Osteoblast (primary cell): ENCODE results near the gene FBXW10B. TPM values are rescaled to one million over a fixed set of nuclear protein-coding genes. Genes with fewer than 3 reads are reported as not detected.
"Not testable (repeated sequence)": the region's sequence is repeated elsewhere in the genome, so short reads cannot be mapped to it uniquely, and the experiment has no call there.

Experiments used
- DNase-seq: peaks from one replicate; pipeline ENCODE4 v3.0.0; 2011; ENCODE audit warnings: low spot score, mixed read lengths; ENCODE audit not compliant: insufficient read length; ENCODE audit errors: missing footprints
- H2AFZ ChIP-seq: 2 replicates; pipeline ENCODE4 v1.6.0; 2011; ENCODE audit warnings: mild to moderate bottlenecking, low read length
- H3K27ac ChIP-seq: 2 replicates; pipeline ENCODE4 v1.5.1; 2011; ENCODE audit warnings: mild to moderate bottlenecking, low read depth, low read length, moderate library complexity
- H3K27me3 ChIP-seq: 2 replicates; pipeline ENCODE4 v1.6.0; 2012; ENCODE audit warnings: mild to moderate bottlenecking, control low read depth, inconsistent platforms, low read length, moderate library complexity; ENCODE audit not compliant: insufficient read depth
- H3K36me3 ChIP-seq: 2 replicates; pipeline ENCODE4 v1.5.1; 2011; ENCODE audit warnings: mild to moderate bottlenecking, low read length, control low read depth, moderate library complexity; ENCODE audit not compliant: insufficient read depth
- H3K4me1 ChIP-seq: 2 replicates; pipeline ENCODE4 v1.5.1; 2011; ENCODE audit warnings: mild to moderate bottlenecking, low read length, control low read depth, moderate library complexity; ENCODE audit not compliant: insufficient read depth
- H3K4me2 ChIP-seq: 2 replicates; pipeline ENCODE4 v1.6.0; 2011; ENCODE audit warnings: mild to moderate bottlenecking, low read length; ENCODE audit not compliant: insufficient read depth
- H3K4me3 ChIP-seq: fragments of 200-600 bp; sonication (generic); 3 replicates; pipeline ENCODE4 v1.5.1; 2012; ENCODE audit warnings: mild to moderate bottlenecking, low read length, inconsistent platforms; ENCODE audit not compliant: insufficient read depth
- H3K79me2 ChIP-seq: 2 replicates; pipeline ENCODE4 v1.6.0; 2012; ENCODE audit warnings: mild to moderate bottlenecking, low read length, control low read depth, inconsistent platforms; ENCODE audit not compliant: insufficient read depth
- H3K9me3 ChIP-seq: 2 replicates; pipeline ENCODE4 v1.5.1; 2011; ENCODE audit warnings: low read depth, low read length, control low read depth
- H4K20me1 ChIP-seq: 2 replicates; pipeline ENCODE4 v1.6.0; 2012; ENCODE audit warnings: mild to moderate bottlenecking, low read length, control low read depth; ENCODE audit not compliant: insufficient read depth
- total RNA-seq: library from RNA; depleted of rRNA; stranded (reverse); fragments of >200 nt; gene quantifications from 2 replicates; pipeline ENCODE4 v1.2.3, GENCODE V29; 2012

The FBXW10B gene
- total RNA-seq, 1 donor: 0.36 TPM

DNA sequence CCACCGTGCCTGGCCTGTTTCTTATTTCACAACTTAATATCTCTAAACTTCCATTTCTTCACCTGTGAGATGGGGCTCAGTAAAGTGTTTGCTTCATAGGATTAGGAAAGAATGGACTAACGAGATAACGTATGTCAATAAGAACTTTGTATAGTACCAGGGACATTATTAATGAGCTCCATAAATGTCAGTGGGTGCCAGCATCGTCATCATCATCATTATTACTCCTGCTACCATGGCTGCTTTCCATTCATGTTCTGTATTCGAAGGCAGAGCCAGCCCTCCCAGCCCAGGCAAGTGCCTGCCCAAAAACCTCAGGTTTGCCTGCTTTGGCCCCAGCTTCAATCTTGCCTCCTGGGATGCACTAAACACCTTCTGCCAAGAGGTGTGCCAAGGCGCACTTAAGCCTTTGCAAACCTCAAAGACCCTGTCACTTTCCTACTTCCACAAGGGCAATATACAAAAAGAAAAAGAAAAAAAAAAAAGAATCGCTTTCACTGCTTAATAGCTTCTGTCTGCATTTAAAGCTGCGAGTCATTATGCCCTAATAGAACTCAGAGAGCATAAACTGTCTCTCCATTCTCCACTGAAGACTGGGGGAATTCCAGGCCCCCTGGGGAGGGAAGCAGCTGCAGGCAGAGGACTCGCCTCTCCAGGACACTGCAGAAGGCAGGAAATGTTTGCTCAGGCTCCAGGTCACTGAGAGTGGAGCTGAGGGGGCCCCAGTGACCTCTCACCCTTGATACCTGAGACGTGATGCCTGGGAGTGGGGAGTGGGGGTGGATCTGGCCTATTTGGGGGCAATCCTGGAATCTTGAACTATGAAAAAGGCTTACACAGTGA lies 25.8 kb upstream of the FBXW10B start:
- not testable (repeated sequence) for H3K27me3 ChIP-seq, H3K4me2 ChIP-seq, H3K9me3 ChIP-seq, H3K27ac ChIP-seq, DNase-seq, H3K4me3 ChIP-seq, H2AFZ ChIP-seq, H4K20me1 ChIP-seq, H3K36me3 ChIP-seq
- peaks cover 25% of the 10 kb centered on the region for H3K4me1 ChIP-seq
- peaks cover 17% of the 10 kb centered on the region for H3K79me2 ChIP-seq

DNA sequence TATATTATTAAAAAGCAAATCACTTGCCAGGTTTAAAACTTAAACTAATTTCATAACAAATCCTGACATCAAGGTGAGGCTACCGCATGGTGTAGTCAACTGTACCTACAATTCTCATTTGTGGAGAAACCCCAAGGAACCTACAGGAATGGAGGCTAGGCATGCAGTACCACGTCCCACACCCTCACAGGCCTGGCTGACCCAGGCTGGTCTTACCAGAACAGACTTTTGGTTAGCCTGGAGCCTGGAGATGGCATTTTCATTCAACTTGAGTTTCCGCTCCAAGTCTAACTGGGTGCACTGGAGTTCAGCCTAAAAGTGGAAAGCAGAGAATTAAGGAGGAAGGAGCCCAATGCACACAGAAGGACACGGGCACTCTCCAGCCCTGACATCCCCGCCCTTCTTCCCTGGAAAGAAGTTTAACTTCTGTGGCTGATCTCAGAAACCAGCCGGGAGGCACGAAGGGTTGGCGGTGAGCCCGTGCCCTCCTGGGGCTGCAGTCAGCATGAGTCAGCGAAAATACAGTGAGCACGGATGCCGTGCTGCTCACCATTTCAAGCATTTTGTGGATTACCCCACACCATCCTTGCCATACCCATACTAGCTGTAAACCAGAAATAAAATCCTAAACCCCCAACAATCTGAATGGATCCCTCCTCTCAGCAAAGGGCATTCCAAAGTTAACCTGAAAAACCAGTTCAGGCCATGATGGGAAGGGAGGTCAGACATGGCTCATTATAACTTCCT lies 23.2 kb upstream of the FBXW10B start:
- H3K4me3 ChIP-seq, H4K20me1 ChIP-seq, H3K4me2 ChIP-seq, H3K4me1 ChIP-seq, H3K9me3 ChIP-seq, H3K27ac ChIP-seq, H3K27me3 ChIP-seq, H3K79me2 ChIP-seq, H2AFZ ChIP-seq, H3K36me3 ChIP-seq, DNase-seq: not testable (repeated sequence)

DNA sequence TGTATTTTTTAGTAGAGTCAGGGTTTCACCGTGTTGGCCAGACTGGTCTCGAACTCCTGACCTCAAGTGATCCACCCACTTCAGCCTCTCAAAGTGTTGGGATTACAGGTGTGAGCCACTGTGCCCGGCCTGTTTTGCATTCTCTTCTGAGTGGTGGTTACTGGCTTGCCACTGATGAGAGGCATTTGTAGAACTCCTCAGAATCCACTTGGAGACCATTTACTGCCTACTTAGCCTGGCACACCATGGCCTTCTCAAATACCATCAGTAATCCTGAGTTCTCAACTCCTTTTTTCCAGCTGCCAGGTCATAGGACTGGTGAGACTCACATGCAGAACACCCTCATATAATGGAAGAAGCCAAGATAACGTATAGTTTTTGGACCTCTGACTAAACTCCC lies 22.5 kb upstream of the FBXW10B start:
- H3K27me3 ChIP-seq: not testable (repeated sequence)

DNA sequence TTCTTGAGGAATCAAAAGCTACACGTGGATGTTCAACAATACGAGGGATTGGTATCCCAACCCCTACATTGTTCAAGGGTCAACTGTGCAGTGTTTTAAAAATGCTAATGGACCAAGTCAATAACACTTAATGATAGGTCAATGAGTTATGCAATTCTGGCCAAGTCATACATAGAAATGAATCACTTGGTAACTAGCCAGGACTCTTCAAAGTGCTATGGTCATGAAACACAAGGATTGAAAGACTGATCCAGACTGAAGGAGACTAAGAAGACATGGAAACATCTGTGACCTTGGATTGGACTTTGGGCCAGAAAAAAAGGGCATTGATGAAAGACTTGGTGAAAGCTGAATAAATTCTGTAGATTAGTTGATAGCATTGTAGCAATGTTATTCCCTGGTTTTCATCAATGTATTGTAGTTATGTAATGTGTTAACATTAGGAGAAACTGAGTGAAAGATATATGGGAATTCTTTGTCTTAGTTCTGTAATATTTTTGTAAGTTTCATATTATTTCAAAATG lies 11.5 kb upstream of the FBXW10B start:
- not testable (repeated sequence) for H3K27ac ChIP-seq, H3K36me3 ChIP-seq, DNase-seq

More for the DNA sequence above, 22.5 kb upstream of the FBXW10B start:
- DNase-seq, H3K4me2 ChIP-seq, H3K36me3 ChIP-seq, H2AFZ ChIP-seq, H3K27ac ChIP-seq, H3K4me1 ChIP-seq, H3K9me3 ChIP-seq, H3K79me2 ChIP-seq, H3K4me3 ChIP-seq, H4K20me1 ChIP-seq: not testable (repeated sequence)

DNA sequence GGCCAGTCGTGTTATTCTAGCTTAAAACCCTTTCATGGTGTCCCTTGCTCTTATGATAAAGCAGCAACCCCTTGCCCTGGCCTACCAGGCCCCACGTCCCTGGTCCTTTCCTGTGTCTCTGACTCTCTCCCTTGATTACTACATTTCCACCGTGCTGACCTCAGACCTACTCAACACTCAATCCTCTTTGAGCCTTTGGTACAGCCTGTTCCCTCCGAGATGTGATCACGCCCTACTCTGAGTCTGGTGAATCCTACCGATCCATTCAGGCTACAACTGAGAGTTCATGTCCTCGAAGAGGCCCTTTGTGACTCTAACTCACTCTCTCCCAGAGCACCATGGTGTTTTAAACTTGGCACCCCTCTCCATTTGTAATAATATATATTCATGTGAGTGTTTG lies 10.5 kb upstream of the FBXW10B start:
- not testable (repeated sequence) for H3K79me2 ChIP-seq, DNase-seq, H3K27ac ChIP-seq, H3K36me3 ChIP-seq, H2AFZ ChIP-seq, H3K4me2 ChIP-seq, H3K4me1 ChIP-seq, H4K20me1 ChIP-seq, H3K27me3 ChIP-seq, H3K9me3 ChIP-seq, H3K4me3 ChIP-seq

More for the DNA sequence above, 11.5 kb upstream of the FBXW10B start:
- not testable (repeated sequence) for H3K4me3 ChIP-seq, H2AFZ ChIP-seq, H3K27me3 ChIP-seq, H3K4me2 ChIP-seq, H3K79me2 ChIP-seq, H3K4me1 ChIP-seq, H3K9me3 ChIP-seq, H4K20me1 ChIP-seq

DNA sequence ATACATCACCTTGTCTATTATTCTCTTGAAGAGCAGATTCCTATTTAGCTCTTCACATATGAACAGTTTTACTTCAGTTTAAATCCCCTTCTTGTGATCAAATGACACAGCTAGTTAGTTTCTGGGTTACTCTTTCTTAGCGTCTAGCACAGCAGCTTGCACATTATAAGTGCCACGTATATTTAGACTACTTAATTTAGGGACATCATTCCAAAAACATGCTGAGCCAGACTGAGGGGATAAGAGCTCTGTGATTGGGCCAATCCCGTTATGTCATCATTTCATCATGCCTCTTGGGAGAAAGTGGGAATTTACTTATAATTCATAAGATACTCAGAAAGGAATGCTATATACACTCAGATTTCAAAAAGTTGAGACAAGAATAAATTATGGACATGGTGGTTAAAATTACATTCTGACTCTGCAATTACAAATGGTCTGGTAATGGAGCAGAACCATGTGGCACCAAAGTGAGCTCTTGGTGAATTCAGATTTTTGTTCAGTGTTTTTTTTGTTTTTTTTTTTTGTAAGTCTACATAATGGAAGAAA lies 4.2 kb upstream of the FBXW10B start:
- H3K27ac ChIP-seq, H3K4me1 ChIP-seq, H3K79me2 ChIP-seq, H3K4me2 ChIP-seq, H4K20me1 ChIP-seq, H3K27me3 ChIP-seq, H3K36me3 ChIP-seq, H2AFZ ChIP-seq, H3K9me3 ChIP-seq, H3K4me3 ChIP-seq: not testable (repeated sequence)
- peak; percentile 19 for DNase-seq

DNA sequence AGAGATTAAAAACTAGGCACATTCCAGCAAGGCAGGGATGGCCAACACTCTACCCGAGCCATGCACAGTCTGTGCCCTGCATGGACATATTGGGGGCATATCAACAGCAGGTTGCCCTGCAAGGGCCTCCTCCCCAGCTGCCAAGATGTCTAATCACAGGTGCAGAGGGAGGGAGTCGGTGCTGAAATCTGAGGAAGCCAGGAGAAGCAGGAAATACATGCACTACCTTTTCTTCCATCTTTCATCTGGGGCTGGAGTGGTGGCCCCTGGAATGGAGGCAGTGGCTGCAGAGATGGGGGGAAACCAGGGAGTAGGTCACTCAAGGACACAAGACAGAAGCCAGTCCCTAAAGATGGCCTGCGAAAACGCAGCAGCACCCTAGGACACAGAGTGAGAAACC lies 3.8 kb upstream of the FBXW10B start:
- H3K27ac ChIP-seq, H4K20me1 ChIP-seq, H3K4me2 ChIP-seq, H3K4me3 ChIP-seq, H3K4me1 ChIP-seq, H3K79me2 ChIP-seq, H3K27me3 ChIP-seq, DNase-seq, H3K36me3 ChIP-seq, H2AFZ ChIP-seq, H3K9me3 ChIP-seq: not testable (repeated sequence)

DNA sequence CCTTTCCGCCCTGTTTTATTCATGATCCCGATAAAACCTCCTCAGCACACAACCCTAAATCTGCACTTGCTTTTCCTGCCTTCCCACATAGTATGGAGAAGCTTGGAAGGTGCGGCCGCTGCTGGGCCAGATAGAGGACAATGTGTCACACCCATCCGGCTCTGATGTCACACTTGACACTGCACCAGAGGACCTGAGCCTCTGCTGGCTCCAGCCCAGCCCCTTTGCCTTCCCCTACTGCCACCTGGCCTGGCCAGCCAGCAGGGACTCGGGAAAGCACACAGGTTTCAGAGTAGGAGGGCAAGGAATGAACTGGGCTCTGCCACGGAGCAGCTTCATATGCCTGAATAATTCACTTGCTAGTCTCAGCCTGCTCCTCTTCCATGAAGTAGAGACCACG lies 2.6 kb upstream of the FBXW10B start:
- H3K4me2 ChIP-seq, H3K79me2 ChIP-seq, H3K27me3 ChIP-seq, H3K27ac ChIP-seq, H3K9me3 ChIP-seq, H3K4me3 ChIP-seq, H4K20me1 ChIP-seq, H2AFZ ChIP-seq, DNase-seq, H3K36me3 ChIP-seq, H3K4me1 ChIP-seq: not testable (repeated sequence)
